Aorta (tissue), 5 donors: ENCODE results near the gene MYBPC1. TPM values are rescaled to one million over a fixed set of nuclear protein-coding genes. Genes with fewer than 3 reads are reported as not detected.

Source experiments
- ATAC-seq: fragments of 200-7000 bp; cut with Tn5 transposase; one replicate; pipeline ENCODE4 v1.9.1; 2022; ENCODE audit warnings: moderate library complexity; ENCODE audit not compliant: low FRiP score
- DNase-seq, 2 donors: peaks; one replicate each; pipeline ENCODE4 v3.0.0-alpha.2; 2020
- H3K27ac ChIP-seq, 2 donors: one replicate each; pipeline ENCODE4 v1.5.1; 2013; ENCODE audit warnings: low read length in 2 of 2, mild to moderate bottlenecking in 2 of 2, moderate library complexity in 2 of 2, control low read depth in 1 of 2, inconsistent platforms in 1 of 2, low read depth in 1 of 2
- H3K27me3 ChIP-seq, 2 donors: one replicate each; pipeline ENCODE4 v1.6.1; 2013; ENCODE audit warnings: control low read depth in 1 of 2, low read length in 1 of 2, mild to moderate bottlenecking in 1 of 2, moderate library complexity in 1 of 2; ENCODE audit not compliant: insufficient read depth in 2 of 2, control insufficient read depth in 1 of 2
- H3K36me3 ChIP-seq, 2 donors: one replicate each; pipeline ENCODE4 v1.6.1; 2013; ENCODE audit warnings: control low read depth in 1 of 2, low read length in 1 of 2, mild to moderate bottlenecking in 1 of 2; ENCODE audit not compliant: insufficient read depth in 2 of 2, control insufficient read depth in 1 of 2
- H3K4me1 ChIP-seq, 2 donors: one replicate each; pipeline ENCODE4 v1.6.1; 2013; ENCODE audit warnings: low read length in 2 of 2, control low read depth in 1 of 2, mild to moderate bottlenecking in 1 of 2, moderate library complexity in 1 of 2; ENCODE audit not compliant: insufficient read depth in 2 of 2, control insufficient read depth in 1 of 2
- H3K4me3 ChIP-seq, 2 donors: one replicate each; pipeline ENCODE4 v1.5.1; 2013; ENCODE audit warnings: low read length in 2 of 2, control low read depth in 1 of 2, mild to moderate bottlenecking in 1 of 2
- H3K9me3 ChIP-seq: one replicate; pipeline ENCODE4 v1.6.1; 2013; ENCODE audit warnings: mild to moderate bottlenecking, low read length; ENCODE audit not compliant: control insufficient read depth
- WGBS, 2 donors: extraction: QIAGEN DNeasy Blood & Tissue Kit; methylation state at CpG; one replicate each; pipeline ENCODE4 v1.1.7; 2013; 5-methylcytosine and 5-hydroxymethylcytosine counted together
- intact Hi-C, 2 donors: fragments of 100-400 bp; cut with DNase I; formaldehyde crosslinking; loops; one replicate each; pipeline versions ENCODE4 v1.14.2 to v1.15.0; 2022
- polyA plus RNA-seq, 2 donors: library from polyadenylated mRNA; stranded (reverse); fragments of 200-250 nt; gene quantifications; one replicate each; pipeline ENCODE4 v1.2.3, GENCODE V29; 2013
- total RNA-seq, 2 donors: library from RNA; stranded (reverse); fragmentation: NEBNext Ultra II Directional; extraction: Animal tissue kit (Norgen Biotek cat#: 25700); gene quantifications; one replicate each; pipeline ENCODE4 v1.2.1, GENCODE V29; 2021
- donor health status: healthy with polysubstance abuse.
- donor health status: Bipolar disorder and iron deficiency.
- donor health status: DM: no; HTN: no; CAD: no.
- donor health status: DM: no; HTN: no; CAD: no.
- donor health status: DM: yes; HTN: yes; CAD: no.

The MYBPC1 gene
- total and polyA plus RNA-seq, 4 donors, result 0.36 TPM; not detected in 3

DNA sequence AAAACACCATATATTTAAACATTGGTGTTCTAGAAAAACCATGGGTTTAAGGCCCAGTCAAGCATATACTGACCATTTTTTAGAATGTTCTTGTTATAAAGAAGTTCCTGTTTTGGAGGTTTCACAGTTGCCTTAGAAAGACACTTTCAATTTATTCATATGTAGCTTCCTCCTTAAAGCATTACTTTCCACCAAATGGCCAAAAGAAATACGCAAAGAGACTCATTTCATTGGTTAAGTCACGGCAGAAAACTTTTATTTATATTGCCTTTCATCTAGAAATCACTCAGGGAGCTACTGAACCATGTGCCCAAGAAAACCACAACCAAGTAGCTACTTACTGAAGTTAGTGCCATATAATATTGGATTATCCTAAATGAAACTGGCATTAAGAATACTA is 40.0 kb downstream of the MYBPC1 start:
- no peak for ATAC-seq
- DNase-seq, result no peak
- H3K27me3 ChIP-seq, result peaks cover 0 to 2% of the 10 kb centered on the region in 2 donors
- no peaks in the 10 kb centered on the region for H3K9me3 ChIP-seq
- H3K36me3 ChIP-seq, result no peaks in the 10 kb centered on the region
- no peak overlapping the region for H3K27ac ChIP-seq
- intact Hi-C loops, result no loop called here
- no peak overlapping the region for H3K4me3 ChIP-seq
- no peaks in the 10 kb centered on the region for H3K4me1 ChIP-seq
- WGBS, 2 donors, result 60 to 75% methylated on average over 2 of the region's 2 CpGs

GRCh38 chr12:101637936-101638335 is 43.2 kb downstream of the MYBPC1 start:
- ATAC-seq (no peak), DNase-seq (no peak)
- intact Hi-C loops, result no loop called here
- Histone ChIP-seq H3K9me3 (no peaks in the 10 kb centered on the region), H3K4me1 (no peaks in the 10 kb centered on the region), H3K27ac (no peak overlapping the region), H3K4me3 (no peak overlapping the region), H3K27me3 (no peaks in the 10 kb centered on the region), H3K36me3 (no peaks in the 10 kb centered on the region)
- WGBS, 2 donors, result 78 to 83% methylated on average over 3 of the region's 3 CpGs

- no peak for DNase-seq
- ATAC-seq, result no peak
These were observed 47.6 kb downstream of the MYBPC1 start for GRCh38 chr12:101642115-101643067.

GRCh38 chr12:101647711-101648110 is 52.9 kb downstream of the MYBPC1 start:
- 79 to 88% methylated on average over 2 of the region's 2 CpGs for WGBS, 2 donors

More at GRCh38 chr12:101642115-101643067, 47.6 kb downstream of the MYBPC1 start:
- intact Hi-C loops, result no loop called here
- Histone ChIP-seq H3K4me3 (no peak overlapping the region), H3K27ac (no peak overlapping the region), H3K27me3 (no peaks in the 10 kb centered on the region), H3K36me3 (no peaks in the 10 kb centered on the region), H3K4me1 (no peaks in the 10 kb centered on the region), H3K9me3 (no peaks in the 10 kb centered on the region)
- 11% methylated on average over 24 to 36 of the region's 36 CpGs for WGBS, 2 donors

GRCh38 chr12:101648195-101648594 is 53.4 kb downstream of the MYBPC1 start:
- H3K36me3 ChIP-seq, result no peaks in the 10 kb centered on the region
- H3K27me3 ChIP-seq, result peaks cover 0 to 2% of the 10 kb centered on the region in 2 donors

More at GRCh38 chr12:101647711-101648110, 52.9 kb downstream of the MYBPC1 start:
- intact Hi-C loops, result no loop called here
- H3K27me3 ChIP-seq, result peaks cover 0 to 2% of the 10 kb centered on the region in 2 donors
- DNase-seq (no peak), ATAC-seq (no peak)
- no peaks in the 10 kb centered on the region for H3K4me1 ChIP-seq
- H3K9me3 ChIP-seq, result no peaks in the 10 kb centered on the region
- H3K27ac ChIP-seq, result no peak overlapping the region
- no peaks in the 10 kb centered on the region for H3K36me3 ChIP-seq
- H3K4me3 ChIP-seq, result no peak overlapping the region

GRCh38 chr12:101650346-101651117 is 55.8 kb downstream of the MYBPC1 start:
- 85 to 87% methylated on average over 4 of the region's 4 CpGs for WGBS, 2 donors
- H3K36me3 ChIP-seq, result no peaks in the 10 kb centered on the region
- no peaks in the 10 kb centered on the region for H3K9me3 ChIP-seq
- DNase-seq (no peak), ATAC-seq (no peak)
- no peak overlapping the region for H3K27ac ChIP-seq
- no peaks in the 10 kb centered on the region for H3K4me1 ChIP-seq
- no peak overlapping the region for H3K4me3 ChIP-seq
- intact Hi-C loops, result no loop called here
- H3K27me3 ChIP-seq, result peaks cover 0 to 5% of the 10 kb centered on the region in 2 donors

More at GRCh38 chr12:101648195-101648594, 53.4 kb downstream of the MYBPC1 start:
- intact Hi-C loops, result no loop called here
- Histone ChIP-seq H3K27ac (no peak overlapping the region), H3K4me3 (no peak overlapping the region), H3K9me3 (no peaks in the 10 kb centered on the region), H3K4me1 (no peaks in the 10 kb centered on the region)
- WGBS, 2 donors, result 60 to 71% methylated on average over 2 of the region's 2 CpGs
- ATAC-seq, result no peak
- DNase-seq, result no peak

- WGBS, 2 donors, result 68 to 73% methylated on average over 3 of the region's 3 CpGs
- intact Hi-C loops, result no loop called here
- DNase-seq (no peak), ATAC-seq (no peak)
- H3K27ac ChIP-seq, result no peak overlapping the region
- no peaks in the 10 kb centered on the region for H3K4me1 ChIP-seq
- no peak overlapping the region for H3K4me3 ChIP-seq
- H3K27me3 ChIP-seq, result peaks cover 0 to 3% of the 10 kb centered on the region in 2 donors
- no peaks in the 10 kb centered on the region for H3K36me3 ChIP-seq
- H3K9me3 ChIP-seq, result no peaks in the 10 kb centered on the region
These were observed 58.3 kb downstream of the MYBPC1 start for GRCh38 chr12:101653030-101653429.

DNA sequence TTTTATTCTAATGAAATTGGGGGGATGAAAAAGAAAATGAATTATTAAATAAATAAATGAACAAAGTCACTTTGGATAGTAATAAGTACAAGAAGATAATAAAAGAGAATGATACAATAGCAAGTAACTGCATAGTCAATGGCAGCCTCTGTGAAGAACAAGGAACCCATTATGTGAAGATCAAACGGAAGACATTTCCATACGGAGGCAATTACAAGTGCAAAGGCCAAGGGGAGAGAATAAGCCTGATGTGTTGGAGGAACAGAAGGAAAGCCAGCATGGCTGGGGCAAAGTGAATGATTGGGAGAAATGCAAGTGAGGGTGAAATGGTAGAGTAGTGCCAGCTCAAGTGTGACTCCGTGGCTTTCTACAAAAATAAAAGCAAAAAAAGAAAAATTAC is 58.7 kb downstream of the MYBPC1 start:
- H3K9me3 ChIP-seq, result no peaks in the 10 kb centered on the region
- no peak for ATAC-seq
- no peaks in the 10 kb centered on the region for H3K4me1 ChIP-seq
- 19 to 26% methylated on average over 3 of the region's 3 CpGs for WGBS, 2 donors
- H3K27ac ChIP-seq, result no peak overlapping the region
- intact Hi-C loops, result no loop called here
- H3K27me3 ChIP-seq, result peaks cover 0 to 3% of the 10 kb centered on the region in 2 donors
- no peak overlapping the region for H3K4me3 ChIP-seq
- H3K36me3 ChIP-seq, result no peaks in the 10 kb centered on the region
- no peak for DNase-seq
